Measurements from ENCODE around the gene MSL3B.
"Not testable (repeated sequence)": the region's sequence is repeated elsewhere in the genome, so short reads cannot be mapped to it uniquely, and the experiment has no call there.

MSL3B gene

DNA sequence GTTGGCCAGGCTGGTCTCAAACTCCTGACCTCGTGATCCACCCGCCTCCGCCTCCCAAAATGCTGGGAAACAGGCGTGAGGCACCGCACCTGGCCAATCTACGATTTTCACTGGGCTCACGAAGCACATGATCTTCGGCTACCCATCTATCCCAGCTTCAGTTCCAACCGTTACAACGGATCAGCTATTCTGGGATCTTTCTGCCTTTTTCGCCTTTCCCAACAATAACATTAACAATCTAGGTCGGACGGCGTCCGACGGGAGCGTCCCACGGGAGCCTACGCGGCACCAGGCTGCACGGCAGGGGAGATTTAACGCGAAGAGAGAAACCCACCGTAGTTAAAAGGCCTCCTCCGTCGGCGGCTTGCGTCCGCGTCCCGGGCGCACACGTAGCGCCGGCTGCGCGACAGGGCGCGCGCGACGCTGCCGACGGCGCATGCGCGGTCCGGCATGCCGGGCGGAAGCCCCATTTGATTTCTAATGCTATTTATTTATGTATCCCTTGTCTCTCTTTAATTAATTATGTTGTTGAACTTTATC, at the start of gene MSL3B:
Gene MSL3B, minus strand, starts transcription at position 394 of the 540 bp plus-strand sequence.
- DNase-seq (ENCODE audit: low read depth), result peak; percentile 10

DNA sequence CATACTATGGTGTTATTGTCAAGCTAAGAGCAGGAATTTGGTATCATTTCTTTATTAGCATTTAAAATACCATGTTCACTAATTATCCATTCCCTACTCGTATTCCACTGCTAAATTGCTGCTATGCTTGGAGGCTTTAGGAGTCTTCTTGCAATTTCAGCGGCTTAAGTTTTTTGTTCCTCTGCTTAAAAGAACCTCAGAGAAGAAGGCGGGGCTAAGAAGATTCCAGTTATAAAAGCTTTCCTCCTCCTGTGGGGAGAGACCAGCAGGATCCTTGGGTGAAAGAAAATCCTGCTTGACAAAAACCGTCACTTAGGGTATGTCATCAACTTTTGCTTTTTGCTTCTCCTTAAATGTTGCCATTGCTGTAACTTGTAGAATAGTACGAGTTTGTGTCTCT, 48.9 kb upstream of the MSL3B start, which contains the start of gene TRPM8:
Gene TRPM8, plus strand, starts transcription at position 258 of the 400 bp plus-strand sequence. CDS start 9,165 bp downstream, outside the sequence.
- DNase-seq (ENCODE audit: low read depth), result no peak

DNA sequence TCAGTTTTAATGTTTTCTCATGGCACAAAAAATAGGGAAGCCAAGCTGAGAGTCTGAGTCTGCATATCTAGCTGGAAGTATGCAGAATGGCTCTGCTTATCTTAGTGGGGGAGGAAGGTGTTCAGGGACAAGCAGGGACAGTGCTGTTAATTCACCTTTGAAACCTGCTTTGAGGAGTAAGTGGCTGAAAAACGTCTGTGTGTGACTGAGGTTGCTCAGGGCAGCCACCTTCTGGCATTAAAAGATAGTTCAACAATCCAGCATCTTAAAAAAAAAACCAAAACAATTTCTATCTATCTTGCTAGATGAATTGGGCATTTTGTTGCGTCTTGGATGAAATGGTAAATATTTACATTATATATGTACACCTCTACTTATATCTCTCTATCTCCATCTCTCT, 46.9 kb upstream of the MSL3B start:
- DNase-seq (ENCODE audit: low read depth), result no peak

DNA sequence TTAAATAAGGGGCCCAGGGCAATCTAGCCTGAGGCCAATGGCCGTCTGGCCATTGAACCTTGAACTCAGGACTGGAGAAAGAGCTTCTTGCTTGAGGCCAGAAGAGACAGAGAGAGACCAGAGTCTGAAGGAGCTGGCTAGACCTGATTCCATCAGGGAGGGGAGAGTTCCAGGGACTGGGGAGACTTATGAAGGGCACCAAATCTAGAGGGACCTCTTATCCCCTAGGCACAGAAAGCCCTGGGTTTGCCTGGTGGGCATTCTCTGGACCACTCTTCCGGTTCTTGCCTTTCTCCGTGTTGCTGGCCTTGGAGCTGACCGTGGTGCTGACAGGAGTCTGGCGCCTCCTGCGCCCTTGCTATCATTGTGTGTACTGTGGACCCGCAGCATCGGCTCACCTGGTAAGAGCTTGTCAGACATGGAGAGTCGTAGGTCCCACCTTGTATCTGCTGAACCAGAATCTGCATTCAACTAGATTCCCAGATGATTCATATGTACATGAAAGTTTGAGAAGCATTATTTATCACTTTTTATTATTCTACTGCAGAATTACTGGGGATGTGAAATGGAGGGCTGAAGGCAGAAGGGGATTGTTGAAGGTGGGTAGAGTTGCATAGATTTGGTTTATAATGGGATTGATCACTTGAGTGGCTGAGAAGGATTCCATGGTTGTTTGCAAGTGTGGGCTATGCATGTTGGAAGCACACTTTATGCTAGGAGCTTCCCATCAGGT, 44.7 kb upstream of the MSL3B start:
- no peak for DNase-seq (ENCODE audit: low read depth)

DNA sequence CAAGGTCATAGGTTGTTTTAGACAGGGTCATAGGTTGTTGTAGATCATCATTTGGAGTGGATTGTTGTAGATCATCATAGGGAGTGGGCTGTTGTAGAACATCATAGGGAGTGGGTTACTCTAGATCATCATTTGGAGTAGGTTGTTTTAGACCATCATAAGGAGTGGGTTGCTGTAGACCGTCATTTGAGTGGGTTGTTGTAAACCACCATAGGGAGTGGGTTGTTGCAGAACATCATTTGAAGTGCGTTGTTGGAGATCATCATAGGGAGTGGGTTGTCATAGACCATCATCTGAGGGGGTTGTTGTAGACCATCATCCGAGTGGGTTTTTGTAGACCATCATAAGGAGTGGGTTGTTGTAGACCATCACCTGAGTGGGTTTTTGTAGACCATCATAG, 39.4 kb upstream of the MSL3B start:
- DNase-seq (ENCODE audit: low read depth), result no peak

DNA sequence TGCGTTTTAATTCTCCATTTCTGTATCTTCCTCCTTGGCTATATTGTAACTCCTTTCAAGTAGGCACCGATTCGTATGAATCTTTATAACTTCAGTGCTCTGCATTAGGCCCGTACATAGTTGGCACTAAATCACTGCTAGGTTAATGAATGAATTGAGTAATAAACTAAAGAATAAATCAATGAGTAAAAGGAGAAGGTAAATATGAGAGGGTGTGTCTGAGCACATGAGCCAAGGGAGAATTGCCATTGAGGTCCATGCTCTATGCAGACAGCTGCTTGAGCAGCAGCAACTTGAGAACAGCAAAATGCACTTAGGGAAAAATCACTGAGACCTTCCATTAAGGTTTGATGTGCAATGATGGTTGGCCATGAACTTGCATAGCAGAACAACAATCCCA, 37.8 kb upstream of the MSL3B start:
- no peak for DNase-seq (ENCODE audit: low read depth)

DNA sequence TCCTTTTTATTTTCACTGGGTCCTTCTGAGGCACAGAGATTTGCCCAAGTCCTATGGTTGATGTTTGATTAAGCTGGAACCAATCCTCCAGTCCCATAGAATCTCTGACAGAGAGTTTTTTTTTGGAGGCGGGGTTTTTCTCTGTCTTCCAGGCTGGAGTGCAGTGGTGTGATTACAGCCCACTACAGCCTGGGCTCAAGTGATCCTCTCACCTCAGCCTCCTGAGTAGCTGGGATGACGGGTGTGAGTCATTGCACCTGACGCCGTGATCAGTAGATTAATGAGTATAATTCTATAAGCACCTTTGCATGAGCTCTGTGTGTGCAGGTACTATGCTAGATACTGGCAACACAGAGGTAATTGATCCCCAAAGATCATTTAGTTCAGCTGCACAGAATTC, 33.7 kb upstream of the MSL3B start:
- no peak for DNase-seq (ENCODE audit: low read depth)

DNA sequence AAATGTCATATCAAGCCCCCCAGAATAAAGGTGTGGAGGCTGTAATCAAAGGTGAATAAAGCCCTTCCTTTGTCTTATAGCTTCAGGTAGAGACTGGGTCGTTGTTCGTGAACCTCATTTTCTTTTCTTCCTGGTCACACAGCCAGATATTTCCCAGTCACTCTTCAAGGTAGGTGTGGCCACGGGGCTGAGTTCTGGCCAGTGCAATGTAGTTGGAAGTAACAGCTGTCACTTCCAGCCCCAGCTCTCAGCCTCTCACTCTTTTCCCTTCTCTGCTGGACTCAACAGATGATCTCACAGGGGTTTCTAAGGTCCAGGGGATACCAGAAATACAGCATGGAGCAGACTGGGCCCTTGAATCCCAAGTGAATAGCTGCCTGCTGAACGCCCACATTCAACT, 33.2 kb upstream of the MSL3B start:
- no peak for DNase-seq (ENCODE audit: low read depth)

DNA sequence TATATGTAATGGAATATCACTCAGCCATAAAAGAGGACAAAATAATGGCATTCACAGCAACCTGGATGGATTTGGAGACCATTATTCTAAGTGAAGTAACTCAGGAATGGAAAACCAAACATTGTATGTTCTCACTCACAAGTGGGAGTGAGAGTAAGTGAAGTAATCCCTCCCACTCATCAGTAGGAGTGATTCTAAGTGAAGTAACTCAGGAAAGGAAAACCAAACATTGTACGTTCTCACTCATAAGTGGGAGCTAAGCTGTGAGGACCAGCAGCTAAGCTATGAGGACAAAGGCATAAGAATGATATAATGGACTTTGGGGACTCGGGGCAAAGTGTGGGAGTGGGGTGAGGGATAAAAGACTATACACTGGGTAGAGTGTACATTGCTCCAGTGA, 28.1 kb upstream of the MSL3B start:
- DNase-seq (ENCODE audit: low read depth), result not testable (repeated sequence)

DNA sequence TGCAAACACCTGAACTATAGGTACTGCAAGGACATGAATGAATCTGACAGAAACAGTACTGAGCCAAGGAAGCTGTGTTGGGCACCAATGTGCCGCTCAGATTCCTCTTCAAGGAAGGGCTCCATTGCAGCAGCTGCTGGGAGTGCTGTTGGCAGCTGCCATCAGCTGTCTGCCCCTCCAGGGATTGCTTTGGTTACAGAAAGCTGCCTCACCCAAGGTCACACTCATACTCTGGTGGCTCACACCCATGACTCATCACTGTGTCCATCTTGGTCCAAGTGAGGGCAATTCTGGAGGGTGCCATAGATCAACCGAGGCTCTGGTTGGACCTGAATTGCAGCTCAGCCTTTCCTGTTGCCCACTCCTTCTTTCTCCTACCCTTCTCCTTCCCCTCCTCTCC, 24.6 kb upstream of the MSL3B start:
- DNase-seq (ENCODE audit: low read depth), result no peak

DNA sequence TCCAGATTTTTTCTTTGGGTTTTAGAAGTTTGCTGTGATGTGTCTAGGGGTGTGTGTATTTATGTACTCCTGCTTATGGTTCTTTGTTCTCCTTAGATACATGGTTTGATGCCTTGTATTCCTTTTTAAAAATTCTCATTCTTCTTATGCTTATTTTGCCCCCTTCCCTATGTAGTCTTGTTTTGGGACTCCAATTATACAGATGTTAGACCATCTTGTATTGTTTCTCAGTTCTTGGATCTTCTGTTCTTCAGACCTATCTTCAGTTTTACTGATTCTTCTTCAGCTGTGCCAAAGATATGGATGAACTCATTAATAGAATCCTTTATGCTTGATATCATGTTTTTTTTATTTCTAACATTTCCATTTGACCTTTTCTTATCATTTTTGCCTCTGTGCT, 14.2 kb upstream of the MSL3B start:
- no peak for DNase-seq (ENCODE audit: low read depth)

DNA sequence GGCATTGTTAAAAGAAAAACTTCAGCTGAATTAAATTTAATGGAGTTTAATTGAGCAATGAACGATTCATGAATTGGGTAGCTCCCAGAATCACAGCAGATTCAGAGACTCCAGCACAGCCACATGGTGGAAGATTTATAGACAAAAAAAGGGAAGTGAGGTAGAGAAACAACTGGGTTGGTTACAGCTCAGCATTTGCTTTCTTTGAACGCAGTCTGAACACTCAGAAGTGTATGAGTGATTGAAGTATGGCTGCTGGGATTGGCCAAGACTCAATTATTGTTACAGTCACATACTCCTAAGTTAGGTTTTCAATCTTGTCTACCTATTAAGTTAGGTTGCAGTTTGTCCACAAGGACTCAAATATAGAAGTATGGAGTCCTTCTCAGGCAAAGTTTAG, 3.9 kb upstream of the MSL3B start:
- DNase-seq (ENCODE audit: low read depth), result not testable (repeated sequence)

DNA sequence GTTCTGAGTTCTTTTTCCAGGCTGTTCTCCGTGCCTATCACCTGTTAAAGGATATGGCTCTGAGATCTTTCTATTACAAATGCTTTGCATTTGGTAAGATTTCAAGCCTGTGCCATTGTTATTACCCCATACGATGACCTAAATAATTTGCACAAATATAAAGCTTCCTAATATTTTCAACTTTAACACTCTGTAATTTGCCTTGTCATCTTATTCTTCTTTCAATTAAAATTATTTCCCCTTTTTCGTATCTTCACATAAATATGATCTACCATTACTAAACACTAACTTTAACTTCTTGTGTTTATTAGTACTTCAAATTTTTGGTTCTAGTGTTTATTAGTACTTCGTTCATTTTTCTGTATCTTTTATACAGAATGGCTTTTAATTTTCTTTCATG, 3.2 kb upstream of the MSL3B start:
- DNase-seq (ENCODE audit: low read depth), result no peak

DNA sequence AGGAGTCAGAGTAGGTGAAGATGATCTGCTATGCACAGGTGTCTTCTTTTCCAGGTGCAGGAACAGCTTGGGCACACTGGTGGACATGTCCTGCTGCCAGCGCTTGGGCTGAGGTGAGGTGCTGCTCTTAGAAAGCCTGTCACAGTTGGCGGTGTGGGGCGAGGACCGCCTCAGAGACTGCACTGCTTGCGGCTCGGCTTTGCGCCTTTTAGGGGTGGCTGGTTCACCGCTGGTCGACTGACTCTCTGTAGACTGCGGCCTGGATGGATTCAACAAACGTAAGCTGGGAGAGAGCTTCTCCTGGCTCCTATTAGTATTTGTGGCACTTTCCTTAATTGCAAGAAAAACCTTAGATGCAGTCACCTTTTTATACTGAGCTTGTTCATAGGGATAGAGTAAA, 1.7 kb downstream of the MSL3B start:
- no peak for DNase-seq (ENCODE audit: low read depth)

DNA sequence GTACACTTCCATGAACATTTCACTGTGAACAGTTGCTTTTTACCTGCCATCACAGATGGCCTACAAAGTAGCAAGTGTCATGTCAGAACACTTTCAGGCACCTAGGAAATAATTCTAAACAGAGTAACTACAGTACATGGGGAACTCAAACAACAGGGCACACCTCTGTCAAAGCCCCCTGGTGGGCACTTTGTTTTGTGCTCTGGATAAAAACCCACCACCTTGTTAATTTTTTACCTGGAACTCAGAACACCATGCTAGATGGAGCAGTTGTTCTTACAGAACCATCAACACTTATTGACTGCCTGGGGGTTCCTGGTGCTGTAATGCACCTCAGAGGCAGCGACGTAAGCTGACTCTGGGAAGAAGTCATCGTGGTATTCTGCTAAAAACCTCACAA, 2.3 kb downstream of the MSL3B start:
- DNase-seq (ENCODE audit: low read depth), result no peak

DNA sequence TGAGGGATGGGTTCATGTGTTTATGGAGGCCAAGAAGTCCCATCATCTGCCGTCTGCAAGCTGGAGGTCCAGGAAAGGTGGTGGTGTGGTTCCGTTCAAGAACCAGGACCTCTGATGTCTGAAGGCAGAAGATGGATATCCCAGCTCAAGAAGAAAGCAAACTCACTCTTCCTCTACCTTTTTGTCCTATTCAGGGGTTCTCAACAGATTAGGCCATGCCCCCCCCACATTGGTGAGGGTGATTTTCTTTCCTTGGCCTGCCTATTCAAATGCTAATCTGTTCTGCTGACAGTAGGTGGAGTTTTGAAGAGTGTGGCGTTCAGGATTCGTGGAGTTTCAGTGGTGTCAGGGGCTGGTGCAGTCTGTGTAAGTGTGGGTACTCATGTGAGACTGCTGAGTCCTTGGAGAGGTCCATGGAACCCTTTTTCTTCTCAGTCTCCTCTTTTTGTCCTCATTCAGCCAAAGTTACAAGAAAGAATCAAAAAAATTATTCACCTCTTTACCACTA, 5.9 kb downstream of the MSL3B start:
- DNase-seq (ENCODE audit: low read depth), result no peak

DNA sequence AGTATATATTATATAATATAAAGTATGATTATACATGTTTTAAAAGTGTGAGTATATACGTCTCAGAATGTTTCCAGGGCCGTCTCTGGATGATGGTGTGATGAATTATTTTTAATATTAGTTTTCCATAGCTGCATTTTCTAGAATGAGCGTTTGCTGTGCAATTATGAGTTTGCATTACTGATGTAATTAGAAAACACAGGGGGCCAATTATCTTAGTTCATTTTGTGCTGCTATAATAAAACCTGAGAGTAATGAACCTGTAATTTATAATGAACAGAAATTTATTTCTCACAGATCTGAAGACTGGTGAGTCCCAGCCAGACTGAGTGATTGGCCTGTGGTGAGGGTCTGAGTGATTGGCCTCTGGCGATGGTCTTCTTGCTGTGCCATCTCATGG, 9.9 kb downstream of the MSL3B start:
- DNase-seq (ENCODE audit: low read depth), result no peak

DNA sequence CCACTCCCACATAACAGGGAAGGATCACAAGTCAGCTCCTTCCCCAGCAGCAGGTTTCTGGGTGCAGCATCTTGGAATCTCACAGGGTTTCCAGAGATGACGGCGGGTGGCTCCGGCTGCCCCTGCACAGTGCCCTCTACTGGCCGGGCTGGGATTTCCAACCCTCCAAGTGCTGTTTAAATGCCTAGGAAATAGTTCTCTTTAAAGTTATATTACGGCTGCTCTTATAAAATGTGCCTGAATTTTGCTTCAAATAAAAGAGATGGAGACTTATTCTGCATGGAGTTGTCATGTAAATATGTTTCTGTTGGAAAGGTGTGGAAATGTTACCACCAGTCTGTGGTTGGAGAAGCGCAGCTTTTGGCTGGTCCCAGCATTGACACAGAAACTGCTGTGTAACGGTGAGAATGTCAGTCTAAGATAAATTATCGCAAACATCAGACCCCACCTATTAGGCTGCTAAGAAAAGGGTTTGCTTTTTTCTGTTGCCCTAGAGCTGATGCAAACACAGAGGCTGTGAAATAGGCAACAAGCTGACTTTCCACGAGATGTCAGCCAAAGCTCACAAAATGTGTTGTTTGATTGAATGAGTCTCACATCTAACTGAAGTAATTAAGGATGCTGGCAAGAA, 10.6 kb downstream of the MSL3B start:
- no peak for DNase-seq (ENCODE audit: low read depth)

DNA sequence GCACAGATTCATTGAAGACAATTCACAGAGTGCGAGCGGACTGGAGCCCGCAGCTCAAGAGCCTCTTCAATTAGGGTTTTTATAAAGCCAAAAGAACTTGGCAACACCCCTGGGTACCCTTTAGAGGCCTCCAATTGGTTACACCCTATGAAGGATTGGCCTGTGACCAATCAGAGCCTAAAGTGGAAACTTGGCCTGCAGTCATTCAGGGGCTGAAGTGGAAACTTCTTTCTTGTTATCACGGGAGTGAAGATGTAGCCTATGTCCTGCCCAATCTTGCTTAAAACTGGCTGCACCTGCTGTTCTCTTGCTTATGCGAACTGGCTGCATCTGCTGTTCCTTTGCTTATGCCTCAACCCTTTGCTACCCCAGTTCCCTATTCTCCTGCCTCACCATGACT, 12.0 kb downstream of the MSL3B start:
- DNase-seq (ENCODE audit: low read depth), result no peak

DNA sequence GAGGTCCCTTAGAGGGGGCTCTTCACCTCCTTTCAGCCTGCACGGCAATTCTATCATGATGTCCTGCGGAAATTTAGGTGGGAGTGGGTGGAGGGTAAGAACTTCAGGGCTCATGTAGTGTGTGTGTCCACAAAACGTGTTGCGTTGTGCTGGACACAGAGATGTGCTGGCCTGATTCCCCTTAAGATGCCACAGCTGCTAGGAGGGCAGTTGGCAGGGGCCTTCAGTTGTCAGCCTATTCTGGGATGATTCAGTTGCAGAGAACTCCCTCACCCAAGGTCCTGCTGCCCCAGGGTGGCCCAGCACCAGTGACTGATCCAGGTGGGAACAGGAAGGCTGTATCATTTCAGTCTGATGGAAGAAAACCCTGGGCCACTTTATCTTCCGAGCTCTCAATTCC, 12.8 kb downstream of the MSL3B start:
- no peak for DNase-seq (ENCODE audit: low read depth)

DNA sequence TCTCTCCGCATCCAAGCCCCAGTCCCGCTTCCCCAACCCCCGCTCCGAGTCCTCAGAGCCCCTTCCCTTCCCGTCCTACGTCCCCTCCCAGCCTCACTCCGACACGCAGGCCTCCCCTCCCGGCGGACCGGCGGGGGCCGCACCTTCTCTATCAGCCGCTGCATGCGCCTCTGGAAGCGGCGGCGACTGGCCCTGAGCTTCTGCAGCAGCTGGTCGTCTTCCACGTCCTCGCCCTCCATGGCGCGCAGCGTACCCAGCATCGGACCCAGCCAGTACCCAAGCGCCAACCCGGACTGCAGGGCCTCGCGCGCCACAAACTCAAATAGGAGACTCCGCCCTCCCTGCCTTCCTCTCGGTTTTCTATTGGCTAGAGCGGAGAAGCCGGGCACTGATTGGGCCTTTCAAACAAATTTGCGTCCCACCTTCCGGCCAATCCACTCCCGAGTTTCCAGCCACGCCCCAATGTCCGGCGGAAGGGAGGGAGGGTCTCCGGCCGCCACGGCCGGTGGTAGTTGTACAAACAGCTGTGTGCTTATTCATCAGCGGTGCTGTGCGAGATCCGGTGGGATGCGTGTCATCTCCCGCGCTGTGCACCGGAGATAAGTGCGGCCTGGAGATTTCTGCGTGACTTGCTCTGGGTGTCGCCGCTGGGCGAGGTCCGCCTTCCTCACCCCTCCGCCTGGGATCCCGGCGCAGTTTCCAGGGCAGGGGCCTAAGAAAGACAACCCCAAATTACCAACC, 13.8 kb downstream of the MSL3B start, which contains the start of gene HJURP:
Gene HJURP, minus strand, starts transcription at position 295 of the 741 bp plus-strand sequence. Its CDS starts 35 bp downstream, at position 260.
- DNase-seq (ENCODE audit: low read depth), result peak; percentile 69

DNA sequence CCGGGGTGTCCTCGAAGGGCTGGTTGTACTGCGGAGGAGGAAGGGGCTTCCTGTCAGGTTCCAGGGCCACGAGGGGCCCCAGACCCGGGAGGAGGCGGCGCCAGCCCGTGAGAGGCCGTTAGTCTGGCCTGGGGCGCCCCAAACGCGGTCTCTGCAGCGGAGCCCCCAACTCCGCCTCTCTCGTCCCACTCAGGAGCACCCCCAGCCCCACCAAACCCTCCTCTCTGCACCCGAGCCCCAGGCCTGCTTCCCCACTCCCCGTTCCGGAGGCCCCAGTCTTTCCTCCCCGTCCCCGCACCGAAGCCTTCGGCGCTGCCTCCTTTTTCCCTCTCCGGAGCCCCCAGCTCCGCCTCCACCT, 14.3 kb downstream of the MSL3B start:
- no peak for DNase-seq (ENCODE audit: low read depth)

DNA sequence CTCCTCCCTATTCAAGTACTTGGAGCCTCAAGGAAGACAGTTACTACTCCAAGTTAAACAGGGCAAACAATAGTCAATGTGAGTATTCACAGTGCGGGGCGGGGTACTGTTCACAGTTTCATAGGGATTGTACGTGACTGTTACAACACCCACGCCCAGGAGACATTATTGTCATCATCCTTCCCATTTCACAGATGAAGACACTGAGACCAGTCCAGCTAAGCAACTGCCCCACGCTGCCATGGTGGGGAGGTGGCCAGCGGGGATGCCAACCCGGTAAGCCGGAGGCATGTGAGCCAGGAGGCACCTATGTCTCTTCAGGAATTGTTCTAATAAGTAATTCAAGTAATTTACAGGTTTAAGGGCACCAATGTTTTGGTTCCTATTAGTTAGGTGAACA, 14.8 kb downstream of the MSL3B start:
- DNase-seq (ENCODE audit: low read depth), result no peak
